Osteocyte (in vitro differentiated cells): ENCODE data around the gene STRAP. TPM values are rescaled to one million over a fixed set of nuclear protein-coding genes. Genes with fewer than 3 reads are reported as not detected.

ENCODE experiments used
- DNase-seq: peaks from one replicate; pipeline ENCODE4 v3.0.0; 2021; ENCODE audit warnings: mixed read lengths; ENCODE audit not compliant: unreplicated experiment; ENCODE audit errors: extremely low spot score
- H3K27ac Mint-ChIP-seq: one replicate; pipeline ENCODE4 v1.8.0; 2021; ENCODE audit warnings: mild to moderate bottlenecking, mixed read lengths; ENCODE audit not compliant: unreplicated experiment
- H3K27me3 Mint-ChIP-seq: one replicate; pipeline ENCODE4 v1.8.0; 2021; ENCODE audit warnings: mixed read lengths; ENCODE audit not compliant: unreplicated experiment
- H3K36me3 Mint-ChIP-seq: one replicate; pipeline ENCODE4 v1.8.0; 2021; ENCODE audit warnings: mixed read lengths; ENCODE audit not compliant: unreplicated experiment
- H3K4me1 Mint-ChIP-seq: one replicate; pipeline ENCODE4 v1.8.0; 2021; ENCODE audit warnings: mixed read lengths; ENCODE audit not compliant: unreplicated experiment
- H3K4me3 Mint-ChIP-seq: one replicate; pipeline ENCODE4 v1.8.0; 2021; ENCODE audit warnings: mild to moderate bottlenecking, moderate library complexity, mixed read lengths; ENCODE audit not compliant: unreplicated experiment
- H3K9me3 Mint-ChIP-seq: one replicate; pipeline ENCODE4 v1.8.0; 2021; ENCODE audit warnings: mixed read lengths; ENCODE audit not compliant: unreplicated experiment
- total RNA-seq: library from RNA; stranded (reverse); gene quantifications from 2 replicates; pipeline ENCODE4 v1.2.1, GENCODE V29; 2021
- TF ChIP-seq, protein P1 (sequence below): fragments of 200-600 bp; sonication (generic); IDR thresholded peaks from 2 replicates; pipeline ENCODE4 v1.5.0; 2021; ENCODE audit warnings: antibody characterized with exemption, mild to moderate bottlenecking, moderate library complexity

The STRAP gene
- total RNA-seq, 1 donor from 2014 or later = 136 TPM

DNA sequence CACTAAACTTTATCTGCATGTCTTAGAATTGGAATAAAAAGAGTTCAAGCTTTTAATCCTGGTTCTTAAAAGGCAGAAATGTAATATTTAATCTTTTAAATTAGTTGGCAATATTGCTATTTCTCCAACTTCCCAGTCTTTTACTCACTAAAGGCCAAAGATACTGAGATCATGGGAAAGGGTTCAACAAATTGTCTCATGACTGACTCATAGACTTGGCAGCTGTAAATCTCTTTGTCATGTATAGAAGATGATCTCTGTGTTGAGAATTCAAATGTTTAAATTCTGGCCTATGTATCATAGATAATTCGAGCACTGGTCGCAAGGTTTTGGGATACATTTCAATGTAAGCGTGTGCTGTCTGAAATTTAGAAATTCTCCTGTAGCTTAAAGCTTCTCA, 40.1 kb upstream of the STRAP start:
- H3K4me1 Mint-ChIP-seq = peaks cover 15% of the 10 kb centered on the region
- H3K36me3 Mint-ChIP-seq = no peaks in the 10 kb centered on the region
- H3K4me3 Mint-ChIP-seq = no peak overlapping the region
- DNase-seq = no peak
- TF ChIP-seq, protein P1, sequence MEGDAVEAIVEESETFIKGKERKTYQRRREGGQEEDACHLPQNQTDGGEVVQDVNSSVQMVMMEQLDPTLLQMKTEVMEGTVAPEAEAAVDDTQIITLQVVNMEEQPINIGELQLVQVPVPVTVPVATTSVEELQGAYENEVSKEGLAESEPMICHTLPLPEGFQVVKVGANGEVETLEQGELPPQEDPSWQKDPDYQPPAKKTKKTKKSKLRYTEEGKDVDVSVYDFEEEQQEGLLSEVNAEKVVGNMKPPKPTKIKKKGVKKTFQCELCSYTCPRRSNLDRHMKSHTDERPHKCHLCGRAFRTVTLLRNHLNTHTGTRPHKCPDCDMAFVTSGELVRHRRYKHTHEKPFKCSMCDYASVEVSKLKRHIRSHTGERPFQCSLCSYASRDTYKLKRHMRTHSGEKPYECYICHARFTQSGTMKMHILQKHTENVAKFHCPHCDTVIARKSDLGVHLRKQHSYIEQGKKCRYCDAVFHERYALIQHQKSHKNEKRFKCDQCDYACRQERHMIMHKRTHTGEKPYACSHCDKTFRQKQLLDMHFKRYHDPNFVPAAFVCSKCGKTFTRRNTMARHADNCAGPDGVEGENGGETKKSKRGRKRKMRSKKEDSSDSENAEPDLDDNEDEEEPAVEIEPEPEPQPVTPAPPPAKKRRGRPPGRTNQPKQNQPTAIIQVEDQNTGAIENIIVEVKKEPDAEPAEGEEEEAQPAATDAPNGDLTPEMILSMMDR = no peak
- no peaks in the 10 kb centered on the region for H3K9me3 Mint-ChIP-seq
- no peak overlapping the region for H3K27ac Mint-ChIP-seq
- no peaks in the 10 kb centered on the region for H3K27me3 Mint-ChIP-seq

DNA sequence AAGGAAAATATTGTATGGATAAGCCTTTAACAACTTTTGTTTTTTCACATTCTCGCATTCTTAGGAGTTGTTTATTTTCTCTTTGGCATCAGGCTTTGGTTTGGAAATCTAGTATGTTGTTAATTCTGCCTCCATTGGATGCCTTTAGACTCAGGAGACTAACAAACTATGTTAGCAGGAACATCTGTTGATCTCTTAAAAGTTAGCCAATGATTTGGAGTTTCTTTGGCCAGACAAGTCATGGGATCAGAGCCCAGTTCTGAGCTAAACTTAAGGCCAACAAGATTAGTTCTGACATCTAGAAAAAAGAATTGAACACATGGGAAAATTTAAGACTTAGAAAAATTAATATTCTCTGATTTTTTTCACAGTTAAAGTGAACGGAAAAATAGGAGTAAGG, 35.3 kb upstream of the STRAP start:
- Mint-ChIP-seq H3K27me3 (no peaks in the 10 kb centered on the region), H3K4me1 (peaks cover 20% of the 10 kb centered on the region), H3K4me3 (no peak overlapping the region), H3K36me3 (no peaks in the 10 kb centered on the region), H3K27ac (peak overlapping the region; percentile 45), H3K9me3 (no peaks in the 10 kb centered on the region)
- TF ChIP-seq, protein P1 = no peak
- DNase-seq = no peak

DNA sequence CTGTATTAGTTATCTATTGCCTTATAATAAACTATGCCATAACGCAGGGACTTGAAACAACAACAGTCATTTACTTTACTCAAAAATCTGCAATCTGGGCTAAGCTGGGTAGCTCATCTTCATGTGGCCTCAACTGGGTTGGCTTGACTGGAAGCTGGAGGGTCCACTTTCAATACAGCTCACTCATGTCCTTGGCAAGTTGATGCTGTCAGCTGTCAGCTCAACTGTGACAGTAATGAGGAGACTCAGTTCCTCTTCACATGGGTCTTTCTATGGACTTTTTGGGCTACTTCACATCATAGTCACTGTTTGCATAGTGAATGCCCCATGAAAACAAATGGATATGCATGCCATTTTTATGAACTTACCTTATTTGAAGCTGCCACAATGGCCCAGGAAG, 33.6 kb upstream of the STRAP start:
- TF ChIP-seq, protein P1 = no peak
- H3K36me3 Mint-ChIP-seq = no peaks in the 10 kb centered on the region
- no peak overlapping the region for H3K4me3 Mint-ChIP-seq
- H3K27me3 Mint-ChIP-seq = no peaks in the 10 kb centered on the region
- H3K4me1 Mint-ChIP-seq = peaks cover 26% of the 10 kb centered on the region
- H3K9me3 Mint-ChIP-seq = no peaks in the 10 kb centered on the region
- DNase-seq = no peak
- no peak overlapping the region for H3K27ac Mint-ChIP-seq

DNA sequence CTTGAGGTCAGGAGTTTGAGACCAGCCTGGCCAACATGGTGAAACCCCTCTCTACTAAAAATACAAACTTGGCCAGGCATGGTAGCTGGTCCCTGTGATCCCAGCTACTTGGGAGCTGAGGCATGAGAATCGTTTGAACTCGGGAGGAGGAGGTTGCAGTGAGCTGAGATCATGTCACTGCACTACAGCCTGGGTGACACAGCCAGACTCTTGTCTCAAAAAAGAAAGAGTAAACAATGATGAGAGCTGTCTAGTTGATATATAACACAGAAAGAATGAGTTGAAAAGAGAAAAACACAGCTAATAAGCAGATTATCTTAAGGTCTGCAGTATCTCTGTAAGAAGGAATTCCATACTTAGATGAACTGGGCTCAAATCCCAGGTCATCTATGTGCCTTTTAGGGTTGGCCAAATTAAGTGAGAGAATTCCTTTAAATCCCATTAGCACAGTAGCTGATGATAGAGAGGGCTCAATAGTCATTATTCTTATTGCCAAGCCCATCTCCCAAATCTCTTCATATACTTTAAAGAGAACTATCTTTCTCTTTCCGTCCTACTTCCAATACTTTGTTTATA, 31.1 kb upstream of the STRAP start:
- Mint-ChIP-seq H3K36me3 (no peaks in the 10 kb centered on the region), H3K4me3 (no peak overlapping the region), H3K4me1 (peaks cover 48% of the 10 kb centered on the region), H3K27ac (no peak overlapping the region), H3K9me3 (no peaks in the 10 kb centered on the region), H3K27me3 (no peaks in the 10 kb centered on the region)
- no peak for DNase-seq
- TF ChIP-seq, protein P1 = no peak

DNA sequence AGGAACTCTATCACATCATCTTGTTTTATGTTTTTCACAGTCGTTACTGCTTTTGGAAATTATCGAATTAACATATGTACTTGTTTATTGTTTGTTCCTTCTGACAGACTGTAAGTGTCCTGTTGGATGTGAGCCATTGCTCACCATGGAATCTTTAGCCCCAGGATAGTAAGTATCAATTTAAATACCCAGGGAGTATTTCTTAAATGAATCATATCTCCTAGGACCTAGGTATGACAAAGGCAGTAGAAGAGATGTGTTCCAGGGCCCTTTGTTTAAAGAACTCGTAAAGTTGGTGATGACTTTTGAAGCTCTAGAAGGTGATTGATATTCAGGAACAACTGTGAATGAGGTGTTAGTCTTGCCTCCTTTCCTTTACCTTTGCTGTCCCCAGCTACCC, 30.3 kb upstream of the STRAP start:
- no peak for DNase-seq
- Mint-ChIP-seq H3K4me1 (peaks cover 44% of the 10 kb centered on the region), H3K27me3 (no peaks in the 10 kb centered on the region), H3K9me3 (no peaks in the 10 kb centered on the region), H3K27ac (no peak overlapping the region), H3K36me3 (no peaks in the 10 kb centered on the region), H3K4me3 (no peak overlapping the region)
- TF ChIP-seq, protein P1 = no peak
